K562 (cell line): ENCODE data around the gene RBP3.

ENCODE experiments used
- ARNT ChIP-seq, 2 experiments: fragments of 450-650 bp; IDR thresholded peaks; 2 replicates each; pipeline ENCODE4 v1.6.1; 2016; ENCODE audit warnings: mild to moderate bottlenecking in 1 of 2
- FOXM1 ChIP-seq, 2 experiments: fragments of 450-650 bp in 1 of 2; sonication (generic) in 1 of 2; formaldehyde crosslinking in 1 of 2; IDR thresholded peaks; 2 replicates each; pipeline versions ENCODE4 v1.6.1 to v1.9.0; 2017 to 2022; ENCODE audit warnings: low read depth in 2 of 2, mild to moderate bottlenecking in 2 of 2, missing genetic modification reagents in 1 of 2, moderate library complexity in 1 of 2
- MAFF ChIP-seq: IDR thresholded peaks from 2 replicates; pipeline ENCODE4 v1.6.1; 2012; ENCODE audit warnings: low read length, improper control_type of control experiment
- MYC ChIP-seq, 2 experiments: fragments of 250-450 bp in 1 of 2; sonication (Bioruptor Pico) in 1 of 2; IDR thresholded peaks; 2 replicates each; pipeline versions ENCODE4 v1.5.1 to v1.6.1; 2012 to 2021; ENCODE audit warnings: low read depth in 2 of 2, borderline replicate concordance in 1 of 2, improper control_type of control experiment in 1 of 2, low read length in 1 of 2, mild to moderate bottlenecking in 1 of 2, moderate library complexity in 1 of 2
- PHB ChIP-seq: fragments of 250-450 bp; sonication (Bioruptor Pico); IDR thresholded peaks from 2 replicates; pipeline ENCODE4 v1.5.0; 2021
- POLR2A ChIP-seq: fragments of 450-650 bp; conservative IDR thresholded peaks from 2 replicates; pipeline ENCODE4 v1.6.1; 2016
- SIN3A ChIP-seq, 2 experiments: fragments of 150-350 bp in 1 of 2; IDR thresholded peaks; 2 replicates each; pipeline ENCODE4 v1.6.1; 2011 to 2016; ENCODE audit warnings: borderline replicate concordance in 2 of 2, low read depth in 2 of 2, low read length in 2 of 2, mild to moderate bottlenecking in 2 of 2, moderate library complexity in 2 of 2; ENCODE audit not compliant: control insufficient read depth in 1 of 2
- ZKSCAN1 ChIP-seq: fragments of 150-350 bp; IDR thresholded peaks from 2 replicates; pipeline ENCODE4 v1.6.1; 2016; ENCODE audit warnings: low read depth, low read length
- TF ChIP-seq, protein P1 (sequence below), 3 experiments: IDR thresholded peaks in 2 of 3; conservative IDR thresholded peaks in 1 of 3; 2 replicates each; pipeline ENCODE4 v1.5.1; 2011 to 2012; ENCODE audit warnings: low read length in 3 of 3, mild to moderate bottlenecking in 3 of 3, control low read depth in 2 of 3, improper control_type of control experiment in 1 of 3, inconsistent platforms in 1 of 3, low read depth in 1 of 3, mixed read lengths in 1 of 3, moderate library complexity in 1 of 3; ENCODE audit not compliant: insufficient read depth in 2 of 3
- TF ChIP-seq, protein P2 (sequence below): fragments of 450-650 bp; formaldehyde crosslinking; IDR thresholded peaks from 2 replicates; pipeline ENCODE4 v1.4.0; 2020; ENCODE audit warnings: mild to moderate bottlenecking, moderate library complexity
- TF ChIP-seq, protein P3 (sequence below): fragments of 250-450 bp; sonication (Bioruptor Pico); IDR thresholded peaks from 2 replicates; pipeline ENCODE4 v1.8.0; 2022; ENCODE audit warnings: moderate library complexity, mild to moderate bottlenecking, inconsistent platforms

GRCh38 chr10:47378183-47378510 lies 30.0 kb downstream of the RBP3 start:
- TF ChIP-seq ZKSCAN1, result no peak
- no peak for TF ChIP-seq POLR2A
- TF ChIP-seq PHB (CRISPR knock-in tag), result no peak
- no peak for TF ChIP-seq MAFF
- no peak for TF ChIP-seq FOXM1 (IDR thresholded peaks at IDR 0.05; ENCODE audit: low read depth)
- no peak for TF ChIP-seq FOXM1 (CRISPR knock-in tag; IDR thresholded peaks at IDR 0.05; ENCODE audit: low read depth)
- TF ChIP-seq, protein P1, sequence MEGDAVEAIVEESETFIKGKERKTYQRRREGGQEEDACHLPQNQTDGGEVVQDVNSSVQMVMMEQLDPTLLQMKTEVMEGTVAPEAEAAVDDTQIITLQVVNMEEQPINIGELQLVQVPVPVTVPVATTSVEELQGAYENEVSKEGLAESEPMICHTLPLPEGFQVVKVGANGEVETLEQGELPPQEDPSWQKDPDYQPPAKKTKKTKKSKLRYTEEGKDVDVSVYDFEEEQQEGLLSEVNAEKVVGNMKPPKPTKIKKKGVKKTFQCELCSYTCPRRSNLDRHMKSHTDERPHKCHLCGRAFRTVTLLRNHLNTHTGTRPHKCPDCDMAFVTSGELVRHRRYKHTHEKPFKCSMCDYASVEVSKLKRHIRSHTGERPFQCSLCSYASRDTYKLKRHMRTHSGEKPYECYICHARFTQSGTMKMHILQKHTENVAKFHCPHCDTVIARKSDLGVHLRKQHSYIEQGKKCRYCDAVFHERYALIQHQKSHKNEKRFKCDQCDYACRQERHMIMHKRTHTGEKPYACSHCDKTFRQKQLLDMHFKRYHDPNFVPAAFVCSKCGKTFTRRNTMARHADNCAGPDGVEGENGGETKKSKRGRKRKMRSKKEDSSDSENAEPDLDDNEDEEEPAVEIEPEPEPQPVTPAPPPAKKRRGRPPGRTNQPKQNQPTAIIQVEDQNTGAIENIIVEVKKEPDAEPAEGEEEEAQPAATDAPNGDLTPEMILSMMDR (IDR thresholded peaks at IDR 0.05 in 2 of 3, conservative IDR thresholded peaks at IDR 0.05 in 1 of 3; ENCODE audit: insufficient read depth in 2 of 3, low read depth in 1 of 3, low read length in 3 of 3), result no peak
- TF ChIP-seq SIN3A (IDR thresholded peaks at IDR 0.05; ENCODE audit: borderline replicate concordance in 2 of 2, control insufficient read depth in 1 of 2, low read depth in 2 of 2, low read length in 2 of 2), result no peak
- TF ChIP-seq, protein P2, sequence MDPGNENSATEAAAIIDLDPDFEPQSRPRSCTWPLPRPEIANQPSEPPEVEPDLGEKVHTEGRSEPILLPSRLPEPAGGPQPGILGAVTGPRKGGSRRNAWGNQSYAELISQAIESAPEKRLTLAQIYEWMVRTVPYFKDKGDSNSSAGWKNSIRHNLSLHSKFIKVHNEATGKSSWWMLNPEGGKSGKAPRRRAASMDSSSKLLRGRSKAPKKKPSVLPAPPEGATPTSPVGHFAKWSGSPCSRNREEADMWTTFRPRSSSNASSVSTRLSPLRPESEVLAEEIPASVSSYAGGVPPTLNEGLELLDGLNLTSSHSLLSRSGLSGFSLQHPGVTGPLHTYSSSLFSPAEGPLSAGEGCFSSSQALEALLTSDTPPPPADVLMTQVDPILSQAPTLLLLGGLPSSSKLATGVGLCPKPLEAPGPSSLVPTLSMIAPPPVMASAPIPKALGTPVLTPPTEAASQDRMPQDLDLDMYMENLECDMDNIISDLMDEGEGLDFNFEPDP (CRISPR knock-in tag), result no peak
- TF ChIP-seq, protein P3, sequence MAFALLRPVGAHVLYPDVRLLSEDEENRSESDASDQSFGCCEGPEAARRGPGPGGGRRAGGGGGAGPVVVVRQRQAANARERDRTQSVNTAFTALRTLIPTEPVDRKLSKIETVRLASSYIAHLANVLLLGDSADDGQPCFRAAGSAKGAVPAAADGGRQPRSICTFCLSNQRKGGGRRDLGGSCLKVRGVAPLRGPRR (CRISPR knock-in tag), result no peak
- TF ChIP-seq MYC (IDR thresholded peaks at IDR 0.05; ENCODE audit: low read depth, low read length), result no peak
- no peak for TF ChIP-seq MYC (CRISPR knock-in tag; IDR thresholded peaks at IDR 0.05; ENCODE audit: borderline replicate concordance, low read depth)
- no peak for TF ChIP-seq ARNT (IDR thresholded peaks at IDR 0.05)
